ENCODE data around the gene ARSA.
"Not testable (repeated sequence)": the region's sequence is repeated elsewhere in the genome, so short reads cannot be mapped to it uniquely, and the experiment has no call there.

Gene ARSA

DNA sequence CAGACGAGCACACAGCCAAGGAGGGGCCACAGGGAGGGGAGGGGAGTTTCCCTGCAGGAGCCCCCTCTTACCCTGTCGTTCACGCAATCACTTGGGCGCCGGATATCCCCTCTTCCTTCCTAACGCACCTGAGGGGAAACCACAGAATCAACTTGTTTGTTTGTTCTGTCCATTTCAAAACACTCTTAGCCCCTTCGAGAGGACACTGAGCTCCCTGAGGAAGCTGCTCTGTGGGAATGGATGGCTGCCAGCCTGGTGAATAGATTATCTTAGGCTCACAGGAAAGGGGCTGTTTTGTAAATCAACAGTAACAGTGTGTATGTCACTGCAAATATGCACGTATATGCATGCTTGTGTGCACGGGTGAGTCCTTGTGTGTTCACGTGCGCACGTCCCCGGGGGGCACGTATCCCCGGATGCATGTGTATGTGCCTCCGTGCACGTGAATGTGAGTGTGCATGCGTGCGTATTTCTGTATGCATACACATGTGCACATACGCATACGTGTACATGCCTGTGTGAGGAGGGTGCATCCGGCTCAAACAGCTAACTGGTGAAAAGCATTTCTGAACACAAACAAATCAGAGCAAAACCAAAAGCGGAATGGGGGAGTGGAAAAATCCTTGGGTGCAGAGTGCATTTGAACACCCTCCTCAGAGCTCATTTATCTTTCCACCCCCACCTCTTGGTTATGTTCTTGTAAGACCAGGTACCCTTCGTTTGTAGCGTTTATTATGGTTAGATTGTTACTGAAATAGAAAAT, 7.2 kb downstream of the ARSA start:
- TF ChIP-seq, protein P1, sequence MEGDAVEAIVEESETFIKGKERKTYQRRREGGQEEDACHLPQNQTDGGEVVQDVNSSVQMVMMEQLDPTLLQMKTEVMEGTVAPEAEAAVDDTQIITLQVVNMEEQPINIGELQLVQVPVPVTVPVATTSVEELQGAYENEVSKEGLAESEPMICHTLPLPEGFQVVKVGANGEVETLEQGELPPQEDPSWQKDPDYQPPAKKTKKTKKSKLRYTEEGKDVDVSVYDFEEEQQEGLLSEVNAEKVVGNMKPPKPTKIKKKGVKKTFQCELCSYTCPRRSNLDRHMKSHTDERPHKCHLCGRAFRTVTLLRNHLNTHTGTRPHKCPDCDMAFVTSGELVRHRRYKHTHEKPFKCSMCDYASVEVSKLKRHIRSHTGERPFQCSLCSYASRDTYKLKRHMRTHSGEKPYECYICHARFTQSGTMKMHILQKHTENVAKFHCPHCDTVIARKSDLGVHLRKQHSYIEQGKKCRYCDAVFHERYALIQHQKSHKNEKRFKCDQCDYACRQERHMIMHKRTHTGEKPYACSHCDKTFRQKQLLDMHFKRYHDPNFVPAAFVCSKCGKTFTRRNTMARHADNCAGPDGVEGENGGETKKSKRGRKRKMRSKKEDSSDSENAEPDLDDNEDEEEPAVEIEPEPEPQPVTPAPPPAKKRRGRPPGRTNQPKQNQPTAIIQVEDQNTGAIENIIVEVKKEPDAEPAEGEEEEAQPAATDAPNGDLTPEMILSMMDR (IDR thresholded peaks at IDR 0.05), result peak; percentile 84
- H3K27ac ChIP-seq, result peak overlapping the region; percentile 98
- peak overlapping the region; percentile 46 to 53 for H3K4me3 ChIP-seq (ENCODE audit: low read depth in 1 of 2, low read length in 1 of 2)
- peaks cover 17% of the 10 kb centered on the region for H3K36me3 ChIP-seq
- H3K9me3 ChIP-seq, result no peaks in the 10 kb centered on the region
- peaks cover 6% of the 10 kb centered on the region for H3K27me3 ChIP-seq
- peaks cover 36 to 37% of the 10 kb centered on the region in 2 experiments for H3K4me1 ChIP-seq (ENCODE audit: control insufficient read depth in 1 of 2, insufficient read depth in 1 of 2, low read depth in 1 of 2, low read length in 1 of 2)

DNA sequence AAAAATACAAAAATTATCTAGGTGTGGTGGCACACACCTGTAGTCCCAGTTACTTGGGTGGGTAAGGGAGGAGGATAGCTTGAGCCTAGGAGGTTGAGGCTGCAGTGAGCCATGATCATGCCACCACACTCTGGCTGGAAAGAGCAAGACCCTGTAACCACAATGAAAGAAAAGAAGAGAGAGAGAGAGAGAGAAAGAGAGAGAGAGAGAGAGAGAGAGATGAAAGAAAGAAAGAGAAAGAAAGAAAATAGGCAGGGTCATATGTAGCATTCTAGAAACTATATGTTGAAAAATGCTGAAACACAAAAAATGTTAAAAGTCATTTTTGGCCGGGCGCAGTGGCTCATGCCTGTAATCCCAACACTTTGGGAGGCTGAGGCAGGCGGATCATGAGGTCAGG, 13.7 kb downstream of the ARSA start:
- not testable (repeated sequence) for H3K27ac ChIP-seq; H3K9me3 ChIP-seq; H3K36me3 ChIP-seq; H3K4me1 ChIP-seq (ENCODE audit: control insufficient read depth in 1 of 2, insufficient read depth in 1 of 2, low read depth in 1 of 2, low read length in 1 of 2); H3K4me3 ChIP-seq (ENCODE audit: low read depth in 1 of 2, low read length in 1 of 2)
- H3K27me3 ChIP-seq, result peaks cover 61% of the 10 kb centered on the region

DNA sequence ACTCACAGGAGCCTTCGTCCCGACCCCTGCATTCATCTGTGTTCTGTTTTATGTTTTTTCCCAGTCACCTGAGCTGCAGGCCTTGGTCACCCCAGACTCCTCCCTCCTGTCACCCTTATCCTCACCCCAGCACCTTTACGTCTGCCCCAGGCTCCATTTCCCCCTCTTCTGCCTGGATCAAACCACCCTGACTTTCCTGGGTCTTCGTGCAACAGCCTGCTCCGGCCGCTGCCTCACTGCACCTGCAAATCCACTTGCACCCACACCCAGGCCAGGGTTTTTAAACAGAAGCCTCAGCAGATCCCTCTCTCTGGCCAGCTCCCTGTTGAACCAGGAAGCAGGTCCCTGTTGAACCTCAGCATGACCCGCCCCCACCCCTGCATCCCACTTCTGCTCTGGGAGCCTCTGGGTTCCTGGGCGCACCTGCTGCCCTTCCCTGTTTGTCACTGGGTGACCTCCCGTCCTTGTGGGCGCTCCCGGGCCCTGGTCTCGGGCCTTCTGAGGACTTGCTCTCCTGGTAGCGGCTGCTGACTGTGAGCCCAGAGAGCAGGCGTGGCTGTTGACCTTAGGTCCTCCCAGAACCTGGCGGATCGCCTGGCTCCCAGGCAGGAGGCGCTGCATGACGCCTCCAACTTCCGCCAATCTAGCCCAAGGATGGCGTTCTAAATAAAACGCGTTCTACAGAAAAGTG, 14.5 kb downstream of the ARSA start:
- Histone ChIP-seq H3K27me3 (peaks cover 69% of the 10 kb centered on the region), H3K27ac (no peak overlapping the region), H3K4me1 (ENCODE audit: control insufficient read depth in 1 of 2, insufficient read depth in 1 of 2, low read depth in 1 of 2, low read length in 1 of 2) (peaks cover 0 to 3% of the 10 kb centered on the region in 2 experiments), H3K9me3 (no peaks in the 10 kb centered on the region), H3K4me3 (ENCODE audit: low read depth in 1 of 2, low read length in 1 of 2) (no peak overlapping the region), H3K36me3 (no peaks in the 10 kb centered on the region)
- TF ChIP-seq, protein P1 (IDR thresholded peaks at IDR 0.05), result no peak

DNA sequence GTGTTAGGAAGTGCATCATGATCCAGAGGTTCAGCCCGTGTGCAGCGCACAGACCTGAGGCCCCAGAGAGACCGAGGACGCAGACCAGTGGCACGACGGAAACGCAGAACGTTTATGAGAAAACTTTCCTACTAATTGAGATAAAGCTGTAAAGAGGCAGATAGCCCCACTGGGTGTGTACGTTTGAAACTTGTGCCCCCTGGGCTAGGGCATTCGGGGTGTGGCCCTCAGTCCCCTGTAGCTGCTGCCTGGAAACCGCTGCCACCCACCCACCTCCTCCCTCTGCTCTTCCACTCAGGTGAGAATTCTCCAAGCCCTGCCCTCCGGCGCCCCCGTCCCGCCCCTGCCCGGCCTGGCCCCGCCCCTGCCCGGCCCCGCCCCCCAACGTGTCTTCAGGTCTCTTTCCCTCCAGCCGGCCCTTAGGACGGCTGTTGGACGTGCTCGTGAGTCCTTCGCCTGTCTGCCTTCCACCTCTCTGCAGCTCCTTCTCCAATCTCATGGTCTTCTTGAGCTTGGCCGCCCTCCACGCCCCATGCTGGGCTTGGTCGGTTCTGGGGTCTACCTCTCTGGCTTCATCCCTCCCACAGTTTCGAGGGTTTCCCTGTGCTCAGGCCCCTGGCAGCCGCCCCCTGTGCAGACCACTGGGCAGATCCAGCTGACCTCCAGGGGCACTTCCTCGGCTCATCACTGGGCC, 15.3 kb downstream of the ARSA start:
- H3K36me3 ChIP-seq, result no peaks in the 10 kb centered on the region
- peaks cover 77% of the 10 kb centered on the region for H3K27me3 ChIP-seq
- TF ChIP-seq, protein P1 (IDR thresholded peaks at IDR 0.05), result no peak
- H3K9me3 ChIP-seq, result no peaks in the 10 kb centered on the region
- peaks cover 0 to 3% of the 10 kb centered on the region in 2 experiments for H3K4me1 ChIP-seq (ENCODE audit: control insufficient read depth in 1 of 2, insufficient read depth in 1 of 2, low read depth in 1 of 2, low read length in 1 of 2)
- H3K4me3 ChIP-seq (ENCODE audit: low read depth in 1 of 2, low read length in 1 of 2), result no peak overlapping the region
- H3K27ac ChIP-seq, result no peak overlapping the region

DNA sequence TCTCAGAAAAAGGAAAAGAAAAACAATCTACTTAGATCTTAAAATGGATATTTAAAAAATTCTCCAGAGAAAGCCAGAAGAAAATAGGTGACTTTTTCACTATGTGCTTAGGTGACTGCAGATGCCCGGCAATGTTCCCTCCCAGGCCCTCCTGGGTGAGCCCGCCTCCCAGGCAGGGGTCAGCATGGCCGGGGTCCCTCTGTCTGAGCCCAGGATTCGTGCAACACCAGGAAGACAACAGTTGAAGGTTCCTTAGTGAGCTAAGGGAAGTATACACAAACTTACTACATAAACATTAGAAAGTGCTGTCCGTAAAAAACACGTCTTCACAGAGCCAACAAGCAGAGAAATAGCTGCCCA, 15.8 kb downstream of the ARSA start:
- no peaks in the 10 kb centered on the region for H3K36me3 ChIP-seq
- peaks cover 82% of the 10 kb centered on the region for H3K27me3 ChIP-seq
- H3K4me1 ChIP-seq (ENCODE audit: control insufficient read depth in 1 of 2, insufficient read depth in 1 of 2, low read depth in 1 of 2, low read length in 1 of 2), result peaks cover 0 to 3% of the 10 kb centered on the region in 2 experiments
- no peak overlapping the region for H3K4me3 ChIP-seq (ENCODE audit: low read depth in 1 of 2, low read length in 1 of 2)
- TF ChIP-seq, protein P1 (IDR thresholded peaks at IDR 0.05), result no peak
- H3K27ac ChIP-seq, result no peak overlapping the region
- H3K9me3 ChIP-seq, result no peaks in the 10 kb centered on the region

All from neutrophil (primary cell).